Measurements from ENCODE around the gene TAB3. TPM values are rescaled to one million over a fixed set of nuclear protein-coding genes. Genes with fewer than 3 reads are reported as not detected.

Gene TAB3
- total RNA-seq, 3 donors from 2014 or later (not counting 1 experiment from before 2014, with no cell fraction given): 20.4 to 26.1 (median 21.3) TPM

DNA sequence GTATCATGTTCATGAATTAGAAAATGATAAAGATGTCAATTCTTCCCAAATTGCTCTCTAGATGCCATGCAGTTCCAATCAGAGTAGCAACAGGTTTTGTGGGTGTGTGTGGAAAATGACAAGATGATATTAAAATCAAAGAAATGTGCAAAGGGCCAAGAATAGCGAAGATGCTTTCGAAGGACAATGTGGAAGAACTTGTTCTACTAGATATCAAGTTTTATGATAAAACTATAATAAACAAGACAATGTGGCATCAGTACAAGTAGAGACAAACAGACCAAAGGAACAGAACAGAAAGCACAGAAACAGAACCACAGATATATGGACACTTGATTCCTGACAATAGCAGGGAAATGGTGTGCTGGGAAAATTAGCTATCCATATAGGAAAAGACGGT, 9.0 kb downstream of the TAB3 start:
- no CpG with 5 or more reads among the region's 3 CpGs for WGBS (ENCODE audit: insufficient coverage)
- H3K27ac ChIP-seq (ENCODE audit: low read length): no peak overlapping the region
- no peak overlapping the region for H3K27ac Mint-ChIP-seq
- no peak overlapping the region for H3K4me3 ChIP-seq (ENCODE audit: low read length)
- no peaks in the 10 kb centered on the region for H3K9me3 ChIP-seq (ENCODE audit: control insufficient read depth, insufficient read depth, low read length)
- no peaks in the 10 kb centered on the region for H3K9me3 Mint-ChIP-seq
- no peak for DNase-seq
- TF ChIP-seq, protein P1, sequence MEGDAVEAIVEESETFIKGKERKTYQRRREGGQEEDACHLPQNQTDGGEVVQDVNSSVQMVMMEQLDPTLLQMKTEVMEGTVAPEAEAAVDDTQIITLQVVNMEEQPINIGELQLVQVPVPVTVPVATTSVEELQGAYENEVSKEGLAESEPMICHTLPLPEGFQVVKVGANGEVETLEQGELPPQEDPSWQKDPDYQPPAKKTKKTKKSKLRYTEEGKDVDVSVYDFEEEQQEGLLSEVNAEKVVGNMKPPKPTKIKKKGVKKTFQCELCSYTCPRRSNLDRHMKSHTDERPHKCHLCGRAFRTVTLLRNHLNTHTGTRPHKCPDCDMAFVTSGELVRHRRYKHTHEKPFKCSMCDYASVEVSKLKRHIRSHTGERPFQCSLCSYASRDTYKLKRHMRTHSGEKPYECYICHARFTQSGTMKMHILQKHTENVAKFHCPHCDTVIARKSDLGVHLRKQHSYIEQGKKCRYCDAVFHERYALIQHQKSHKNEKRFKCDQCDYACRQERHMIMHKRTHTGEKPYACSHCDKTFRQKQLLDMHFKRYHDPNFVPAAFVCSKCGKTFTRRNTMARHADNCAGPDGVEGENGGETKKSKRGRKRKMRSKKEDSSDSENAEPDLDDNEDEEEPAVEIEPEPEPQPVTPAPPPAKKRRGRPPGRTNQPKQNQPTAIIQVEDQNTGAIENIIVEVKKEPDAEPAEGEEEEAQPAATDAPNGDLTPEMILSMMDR (IDR thresholded peaks at IDR 0.05): no peak
- H3K4me1 Mint-ChIP-seq: peaks cover 12 to 21% of the 10 kb centered on the region in 2 donors
- intact Hi-C loops (cut with micrococcal nuclease): loop anchor here (10.0 kb wide), 1 partner anchor 305 kb away; the partner anchor contains the start of gene TASL
- ATAC-seq: no peak
- no peaks in the 10 kb centered on the region for H3K4me1 ChIP-seq (ENCODE audit: control insufficient read depth, insufficient read depth, low read length)
- H3K36me3 Mint-ChIP-seq: no peaks in the 10 kb centered on the region
- no peaks in the 10 kb centered on the region for H3K36me3 ChIP-seq (ENCODE audit: control insufficient read depth, insufficient read depth, low read length)
- no peak overlapping the region for H3K4me3 Mint-ChIP-seq
- H3K27me3 ChIP-seq (ENCODE audit: control insufficient read depth, insufficient read depth, low read length): no peaks in the 10 kb centered on the region
- H3K27me3 Mint-ChIP-seq (ENCODE audit: low read depth in 2 of 2): no peaks in the 10 kb centered on the region

DNA sequence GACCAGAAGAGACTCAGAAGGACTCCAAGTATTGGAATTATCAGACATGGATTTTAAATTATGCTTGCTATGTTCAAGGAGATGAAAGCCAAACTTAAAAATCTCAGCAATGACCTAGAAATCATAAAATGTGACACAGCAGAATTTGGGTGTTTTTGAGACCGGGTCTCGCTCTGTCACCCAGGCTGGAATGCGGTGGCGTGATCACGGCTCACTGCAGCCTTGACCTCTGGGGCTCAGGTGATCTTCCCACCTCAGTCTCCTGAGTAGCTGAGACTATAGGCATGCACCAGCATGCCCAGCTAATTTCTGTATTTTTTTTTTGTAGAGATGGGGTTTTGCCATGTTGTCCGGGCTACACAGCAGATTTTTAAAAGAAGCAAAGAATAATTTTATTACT, 12.7 kb downstream of the TAB3 start:
- WGBS (ENCODE audit: insufficient coverage): 85% methylated on average over 5 of the region's 6 CpGs
- H3K36me3 ChIP-seq (ENCODE audit: control insufficient read depth, insufficient read depth, low read length): no peaks in the 10 kb centered on the region

GRCh38 chrX:30875957-30876356, 13.1 kb downstream of the TAB3 start:
- Mint-ChIP-seq H3K27ac (no peak overlapping the region), H3K9me3 (no peaks in the 10 kb centered on the region), H3K4me3 (no peak overlapping the region), H3K4me1 (peaks cover 9 to 19% of the 10 kb centered on the region in 2 donors), H3K27me3 (ENCODE audit: low read depth in 2 of 2) (no peaks in the 10 kb centered on the region), H3K36me3 (no peaks in the 10 kb centered on the region)
- no peak overlapping the region for H3K4me3 ChIP-seq (ENCODE audit: low read length)
- TF ChIP-seq, protein P1 (IDR thresholded peaks at IDR 0.05): no peak
- intact Hi-C loops (cut with micrococcal nuclease): no loop called here
- DNase-seq (no peak), ATAC-seq (no peak)
- no peaks in the 10 kb centered on the region for H3K27me3 ChIP-seq (ENCODE audit: control insufficient read depth, insufficient read depth, low read length)
- H3K4me1 ChIP-seq (ENCODE audit: control insufficient read depth, insufficient read depth, low read length): no peaks in the 10 kb centered on the region
- no peaks in the 10 kb centered on the region for H3K9me3 ChIP-seq (ENCODE audit: control insufficient read depth, insufficient read depth, low read length)
- 81% methylated on average over 2 of the region's 3 CpGs for WGBS (ENCODE audit: insufficient coverage)
- H3K36me3 ChIP-seq (ENCODE audit: control insufficient read depth, insufficient read depth, low read length): no peaks in the 10 kb centered on the region
- H3K27ac ChIP-seq (ENCODE audit: low read length): no peak overlapping the region

More for the DNA sequence above, 12.7 kb downstream of the TAB3 start:
- no peak overlapping the region for H3K27ac Mint-ChIP-seq
- Histone ChIP-seq H3K27me3 (ENCODE audit: control insufficient read depth, insufficient read depth, low read length) (no peaks in the 10 kb centered on the region), H3K4me3 (ENCODE audit: low read length) (no peak overlapping the region), H3K4me1 (ENCODE audit: control insufficient read depth, insufficient read depth, low read length) (no peaks in the 10 kb centered on the region), H3K27ac (ENCODE audit: low read length) (no peak overlapping the region), H3K9me3 (ENCODE audit: control insufficient read depth, insufficient read depth, low read length) (no peaks in the 10 kb centered on the region)
- H3K36me3 Mint-ChIP-seq: no peaks in the 10 kb centered on the region
- no peaks in the 10 kb centered on the region for H3K9me3 Mint-ChIP-seq
- no peak for DNase-seq
- TF ChIP-seq, protein P1 (IDR thresholded peaks at IDR 0.05): no peak
- intact Hi-C loops (cut with micrococcal nuclease): no loop called here
- H3K27me3 Mint-ChIP-seq (ENCODE audit: low read depth in 2 of 2): no peaks in the 10 kb centered on the region
- H3K4me3 Mint-ChIP-seq: no peak overlapping the region
- no peak for ATAC-seq
- peaks cover 9 to 19% of the 10 kb centered on the region in 2 donors for H3K4me1 Mint-ChIP-seq

- 100% methylated on average over 3 of the region's 3 CpGs for WGBS (ENCODE audit: insufficient coverage)
- Histone ChIP-seq H3K27me3 (ENCODE audit: control insufficient read depth, insufficient read depth, low read length) (no peaks in the 10 kb centered on the region), H3K27ac (ENCODE audit: low read length) (no peak overlapping the region), H3K36me3 (ENCODE audit: control insufficient read depth, insufficient read depth, low read length) (no peaks in the 10 kb centered on the region), H3K4me1 (ENCODE audit: control insufficient read depth, insufficient read depth, low read length) (no peaks in the 10 kb centered on the region), H3K9me3 (ENCODE audit: control insufficient read depth, insufficient read depth, low read length) (no peaks in the 10 kb centered on the region), H3K4me3 (ENCODE audit: low read length) (no peak overlapping the region)
- H3K4me1 Mint-ChIP-seq: peaks cover 9 to 19% of the 10 kb centered on the region in 2 donors
- no peak overlapping the region for H3K4me3 Mint-ChIP-seq
- DNase-seq: no peak
- no peaks in the 10 kb centered on the region for H3K36me3 Mint-ChIP-seq
- no peaks in the 10 kb centered on the region for H3K27me3 Mint-ChIP-seq (ENCODE audit: low read depth in 2 of 2)
- TF ChIP-seq, protein P1 (IDR thresholded peaks at IDR 0.05): no peak
- H3K27ac Mint-ChIP-seq: no peak overlapping the region
- intact Hi-C loops (cut with micrococcal nuclease): no loop called here
- ATAC-seq: no peak
- H3K9me3 Mint-ChIP-seq: no peaks in the 10 kb centered on the region
These were observed 14.2 kb downstream of the TAB3 start for GRCh38 chrX:30874851-30875250.
